Sigmoid colon (tissue), 4 donors: ENCODE data around the gene CDRT4.

ENCODE experiments used
- EP300 ChIP-seq, 4 donors: sonication (generic); formaldehyde crosslinking; IDR thresholded peaks; one replicate each; pipeline ENCODE4 v1.6.1; 2017; ENCODE audit warnings: antibody characterized with exemption in 4 of 4
- POLR2A ChIP-seq, 2 donors: fragments of 450-650 bp; IDR thresholded peaks; one replicate each; pipeline ENCODE4 v1.6.1; 2016; ENCODE audit warnings: antibody characterized with exemption in 2 of 2, mild to moderate bottlenecking in 2 of 2, moderate library complexity in 2 of 2
- POLR2AphosphoS5 ChIP-seq, 4 donors: sonication (generic); formaldehyde crosslinking; IDR thresholded peaks; one replicate each; pipeline ENCODE4 v1.6.1; 2017; ENCODE audit warnings: antibody characterized with exemption in 4 of 4
- TF ChIP-seq, protein P1 (sequence below), 4 experiments: fragments of 450-650 bp in 3 of 4; fragments of 200-600 bp in 1 of 4; IDR thresholded peaks; one replicate each; pipeline ENCODE4 v1.5.1; 2016 to 2019; ENCODE audit warnings: antibody characterized with exemption in 4 of 4, mild to moderate bottlenecking in 3 of 4, moderate library complexity in 2 of 4

DNA sequence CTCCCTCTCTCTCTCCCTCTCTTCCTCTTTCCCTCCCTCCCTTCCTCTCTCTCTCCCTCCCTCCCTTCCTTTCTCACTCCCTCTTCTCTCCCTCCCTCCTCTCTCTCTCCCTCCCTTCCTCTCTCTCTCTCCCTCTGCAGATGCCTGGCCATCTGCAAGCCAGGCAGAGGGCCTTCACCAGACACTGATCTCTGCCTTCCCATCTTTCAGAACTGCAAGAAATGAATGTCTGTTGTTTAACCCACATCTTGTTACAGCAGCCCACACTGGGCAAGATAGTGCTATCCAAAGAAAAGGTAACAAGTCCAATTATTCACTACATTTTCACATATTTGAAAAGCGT is 26.2 kb upstream of the CDRT4 start:
- TF ChIP-seq, protein P1, sequence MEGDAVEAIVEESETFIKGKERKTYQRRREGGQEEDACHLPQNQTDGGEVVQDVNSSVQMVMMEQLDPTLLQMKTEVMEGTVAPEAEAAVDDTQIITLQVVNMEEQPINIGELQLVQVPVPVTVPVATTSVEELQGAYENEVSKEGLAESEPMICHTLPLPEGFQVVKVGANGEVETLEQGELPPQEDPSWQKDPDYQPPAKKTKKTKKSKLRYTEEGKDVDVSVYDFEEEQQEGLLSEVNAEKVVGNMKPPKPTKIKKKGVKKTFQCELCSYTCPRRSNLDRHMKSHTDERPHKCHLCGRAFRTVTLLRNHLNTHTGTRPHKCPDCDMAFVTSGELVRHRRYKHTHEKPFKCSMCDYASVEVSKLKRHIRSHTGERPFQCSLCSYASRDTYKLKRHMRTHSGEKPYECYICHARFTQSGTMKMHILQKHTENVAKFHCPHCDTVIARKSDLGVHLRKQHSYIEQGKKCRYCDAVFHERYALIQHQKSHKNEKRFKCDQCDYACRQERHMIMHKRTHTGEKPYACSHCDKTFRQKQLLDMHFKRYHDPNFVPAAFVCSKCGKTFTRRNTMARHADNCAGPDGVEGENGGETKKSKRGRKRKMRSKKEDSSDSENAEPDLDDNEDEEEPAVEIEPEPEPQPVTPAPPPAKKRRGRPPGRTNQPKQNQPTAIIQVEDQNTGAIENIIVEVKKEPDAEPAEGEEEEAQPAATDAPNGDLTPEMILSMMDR (IDR thresholded peaks at IDR 0.05) = no peak
- TF ChIP-seq POLR2AphosphoS5 (IDR thresholded peaks at IDR 0.05) (no peak), EP300 (IDR thresholded peaks at IDR 0.05) (no peak), POLR2A (IDR thresholded peaks at IDR 0.05) (no peak)
